ENCODE results near the gene SHPK.
"Not testable (repeated sequence)": the region's sequence is repeated elsewhere in the genome, so short reads cannot be mapped to it uniquely, and the experiment has no call there.

The SHPK gene

DNA sequence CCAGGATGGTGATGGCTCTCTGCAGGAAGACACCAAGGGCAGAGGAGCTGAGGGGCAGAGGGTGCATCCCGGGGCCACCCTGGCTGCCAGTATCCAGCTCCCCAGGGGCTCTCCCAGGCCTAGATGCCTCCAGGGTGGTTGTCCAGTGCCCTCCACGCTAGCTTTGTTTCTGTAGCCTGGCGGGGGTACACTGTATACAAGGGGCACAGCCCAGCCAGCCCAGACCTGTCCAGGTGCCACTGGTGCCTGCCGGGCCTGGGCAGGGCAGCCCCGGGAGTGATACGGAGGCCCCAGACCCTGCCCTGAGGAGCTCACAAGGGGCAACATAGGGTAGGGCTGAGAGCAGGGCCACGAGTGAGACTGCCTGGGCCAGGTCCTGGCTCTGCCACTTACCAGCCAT is 63.8 kb downstream of the SHPK start:
- no peak overlapping the region for H3K27ac Mint-ChIP-seq
- H3K36me3 Mint-ChIP-seq (ENCODE audit: low read depth) = peaks cover 15% of the 10 kb centered on the region
- no peaks in the 10 kb centered on the region for H3K4me1 Mint-ChIP-seq (ENCODE audit: low read depth)

DNA sequence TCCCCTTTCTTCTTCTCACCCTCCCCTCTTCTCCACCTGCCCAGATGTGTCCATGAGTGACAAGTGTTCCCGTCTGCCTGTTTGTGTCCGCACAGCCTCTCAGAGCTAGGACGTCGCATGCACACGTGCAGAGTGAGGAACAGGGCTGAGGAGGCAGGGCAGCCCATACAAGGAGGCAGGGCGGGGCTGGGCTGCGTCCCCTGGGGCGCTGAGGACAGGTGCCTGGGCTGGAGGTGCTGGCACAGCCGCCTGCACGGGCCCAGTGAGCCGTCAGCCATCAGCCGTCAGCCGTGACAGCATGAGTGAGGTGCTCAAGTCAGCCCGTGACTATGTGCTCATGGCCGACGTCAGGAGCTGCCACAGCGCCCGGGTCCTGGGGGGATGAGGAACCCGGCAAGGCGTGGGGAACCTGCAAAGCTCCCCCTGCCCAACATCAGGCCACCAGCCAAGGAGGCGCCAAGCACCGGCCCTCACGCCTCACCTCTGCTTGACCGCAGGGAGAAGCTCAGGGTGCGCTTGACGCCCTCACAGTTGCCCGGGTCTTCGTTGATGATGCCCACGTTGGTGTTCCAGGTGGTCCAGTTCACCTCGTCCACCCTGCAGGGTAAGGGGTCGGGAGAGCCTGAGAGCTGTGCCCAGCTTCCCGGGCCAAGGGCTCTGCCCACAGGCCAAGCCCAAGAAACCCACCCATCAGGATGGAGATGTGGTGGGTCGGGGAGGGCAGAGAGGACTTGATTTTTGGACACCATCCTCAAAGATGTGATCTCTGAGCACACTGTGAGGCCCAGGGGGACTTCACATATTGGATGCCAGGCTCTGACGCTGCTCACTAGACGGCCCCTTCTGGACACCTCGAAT is 64.8 kb downstream of the SHPK start:
- no peak for DNase-seq

More for the DNA sequence above, 63.8 kb downstream of the SHPK start:
- H3K4me3 Mint-ChIP-seq = no peak overlapping the region
- no peaks in the 10 kb centered on the region for H3K9me3 Mint-ChIP-seq
- no peak for DNase-seq
- H3K27me3 Mint-ChIP-seq = no peaks in the 10 kb centered on the region

DNA sequence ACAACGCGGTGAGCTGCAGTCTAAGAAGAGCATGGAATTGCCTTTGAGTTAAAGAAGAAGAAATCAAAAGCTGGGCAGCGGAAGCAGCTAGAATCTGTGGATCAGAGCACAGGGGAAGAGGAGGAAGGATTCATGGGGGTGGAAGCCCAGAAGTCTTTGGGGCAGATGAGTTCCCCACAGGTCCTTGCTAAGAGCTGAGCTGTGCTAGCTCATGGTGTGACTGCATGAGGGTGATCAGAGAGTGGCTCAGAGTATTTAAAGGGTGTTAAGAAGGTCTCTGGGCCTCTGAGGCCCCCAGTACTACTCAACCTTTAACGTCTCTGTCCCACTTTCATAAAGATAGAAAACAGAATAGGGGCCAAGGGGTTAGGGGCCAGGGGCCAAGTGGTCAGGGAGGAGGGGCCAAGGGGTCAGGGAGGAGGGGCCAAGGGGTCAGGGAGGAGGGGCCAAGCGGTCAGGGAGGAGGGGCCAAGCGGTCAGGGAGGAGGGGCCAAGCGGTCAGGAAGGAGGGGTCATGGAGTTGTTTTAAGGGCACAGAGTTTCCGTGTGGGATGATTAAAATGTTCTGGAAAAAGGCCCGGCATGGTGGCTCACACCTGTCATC is 66.4 kb downstream of the SHPK start:
- Mint-ChIP-seq H3K27ac (no peak overlapping the region), H3K9me3 (no peaks in the 10 kb centered on the region), H3K4me1 (ENCODE audit: low read depth) (no peaks in the 10 kb centered on the region), H3K4me3 (no peak overlapping the region), H3K27me3 (no peaks in the 10 kb centered on the region), H3K36me3 (ENCODE audit: low read depth) (peaks cover 12% of the 10 kb centered on the region)
- DNase-seq = no peak

More for the DNA sequence above, 64.8 kb downstream of the SHPK start:
- Mint-ChIP-seq H3K4me1 (ENCODE audit: low read depth) (no peaks in the 10 kb centered on the region), H3K9me3 (no peaks in the 10 kb centered on the region), H3K36me3 (ENCODE audit: low read depth) (peaks cover 11% of the 10 kb centered on the region), H3K27ac (no peak overlapping the region), H3K27me3 (no peaks in the 10 kb centered on the region), H3K4me3 (no peak overlapping the region)

DNA sequence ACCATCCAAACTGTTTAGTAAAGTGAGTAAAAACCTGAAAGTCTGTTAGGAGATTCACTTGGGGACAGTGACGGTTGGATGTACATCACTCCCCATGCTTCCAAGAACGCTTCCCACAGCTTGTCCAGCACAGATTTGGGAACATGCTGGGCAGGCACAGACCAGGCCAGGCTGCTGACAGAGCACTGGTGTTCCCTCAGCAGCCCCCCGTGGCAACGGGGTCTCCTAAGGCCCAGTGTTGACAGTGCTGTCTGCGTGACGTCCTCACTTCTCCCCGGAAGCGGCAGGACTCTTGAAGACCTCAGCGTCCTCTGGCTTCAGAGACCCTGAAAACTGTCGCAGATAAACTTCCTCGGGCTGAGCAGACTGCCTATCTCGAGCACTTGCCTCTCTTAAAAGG is 69.5 kb downstream of the SHPK start:
- Mint-ChIP-seq H3K4me1 (ENCODE audit: low read depth) (peaks cover 5% of the 10 kb centered on the region), H3K27me3 (no peaks in the 10 kb centered on the region), H3K4me3 (no peak overlapping the region), H3K36me3 (ENCODE audit: low read depth) (peaks cover 10% of the 10 kb centered on the region), H3K9me3 (no peaks in the 10 kb centered on the region), H3K27ac (no peak overlapping the region)
- no peak for DNase-seq

DNA sequence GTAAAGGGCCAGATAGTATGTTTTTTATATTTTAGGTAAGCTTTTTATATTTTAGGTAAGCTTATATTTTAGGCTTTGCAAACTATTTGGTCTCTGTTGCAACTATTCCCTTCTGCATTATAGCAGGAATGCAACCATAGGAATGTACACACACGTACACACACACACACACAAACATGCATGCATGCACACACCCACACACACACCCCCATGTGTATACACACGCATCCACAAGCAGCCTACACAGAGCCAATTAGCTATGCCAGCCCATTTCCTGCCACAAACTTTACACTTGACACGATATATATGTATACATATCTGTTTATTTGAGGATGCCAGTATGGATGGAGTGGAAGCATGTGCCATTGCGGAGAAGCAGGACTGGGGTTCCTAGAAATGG is 70.9 kb downstream of the SHPK start:
- Mint-ChIP-seq H3K9me3 (no peaks in the 10 kb centered on the region), H3K36me3 (ENCODE audit: low read depth) (peaks cover 8% of the 10 kb centered on the region), H3K4me3 (no peak overlapping the region), H3K27me3 (no peaks in the 10 kb centered on the region), H3K4me1 (ENCODE audit: low read depth) (peaks cover 5% of the 10 kb centered on the region), H3K27ac (no peak overlapping the region)
- DNase-seq = no peak

DNA sequence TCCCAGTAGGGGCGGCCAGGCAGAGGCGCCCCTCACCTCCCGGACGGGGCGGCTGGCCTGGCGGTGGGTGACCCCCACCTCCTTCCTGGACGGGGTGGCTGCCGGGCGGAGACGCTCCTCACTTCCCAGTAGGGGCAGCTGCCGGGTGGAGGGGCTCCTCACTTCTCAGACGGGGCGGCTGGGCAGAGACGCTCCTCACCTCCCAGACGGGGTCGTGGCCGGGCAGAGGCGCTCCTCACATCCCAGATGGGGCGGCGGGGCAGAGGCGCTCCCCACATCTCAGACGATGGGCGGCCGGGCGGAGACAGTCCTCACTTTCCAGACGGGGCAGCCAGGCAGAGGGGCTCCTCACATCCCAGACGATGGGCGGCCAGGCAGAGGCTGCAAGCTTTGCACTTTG is 71.8 kb downstream of the SHPK start:
- not testable (repeated sequence) for H3K27ac Mint-ChIP-seq; H3K36me3 Mint-ChIP-seq (ENCODE audit: low read depth); H3K4me1 Mint-ChIP-seq (ENCODE audit: low read depth); H3K27me3 Mint-ChIP-seq; H3K4me3 Mint-ChIP-seq; H3K9me3 Mint-ChIP-seq; DNase-seq

DNA sequence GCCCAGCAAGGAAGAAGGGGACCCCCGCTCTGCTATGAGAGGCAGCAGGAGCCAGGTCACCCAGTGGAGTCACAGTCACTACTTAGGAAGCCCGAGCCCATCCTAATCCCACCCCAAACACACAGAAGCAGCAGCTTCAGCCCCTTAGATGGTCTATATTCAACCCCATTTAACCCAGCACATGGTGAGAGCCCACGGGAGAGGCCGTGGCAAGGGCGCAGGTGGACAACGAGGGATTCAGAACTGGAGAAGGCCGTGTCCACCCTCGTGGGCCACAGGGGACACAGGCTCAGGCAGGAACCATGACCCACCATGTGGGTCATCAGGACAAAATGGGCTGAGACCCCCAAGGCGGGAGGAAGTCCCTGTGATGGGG is 76.8 kb downstream of the SHPK start:
- no peaks in the 10 kb centered on the region for H3K27me3 Mint-ChIP-seq
- H3K27ac Mint-ChIP-seq = no peak overlapping the region
- peaks cover 29% of the 10 kb centered on the region for H3K4me1 Mint-ChIP-seq (ENCODE audit: low read depth)
- H3K4me3 Mint-ChIP-seq = no peak overlapping the region
- DNase-seq = no peak
- no peaks in the 10 kb centered on the region for H3K36me3 Mint-ChIP-seq (ENCODE audit: low read depth)
- no peaks in the 10 kb centered on the region for H3K9me3 Mint-ChIP-seq

DNA sequence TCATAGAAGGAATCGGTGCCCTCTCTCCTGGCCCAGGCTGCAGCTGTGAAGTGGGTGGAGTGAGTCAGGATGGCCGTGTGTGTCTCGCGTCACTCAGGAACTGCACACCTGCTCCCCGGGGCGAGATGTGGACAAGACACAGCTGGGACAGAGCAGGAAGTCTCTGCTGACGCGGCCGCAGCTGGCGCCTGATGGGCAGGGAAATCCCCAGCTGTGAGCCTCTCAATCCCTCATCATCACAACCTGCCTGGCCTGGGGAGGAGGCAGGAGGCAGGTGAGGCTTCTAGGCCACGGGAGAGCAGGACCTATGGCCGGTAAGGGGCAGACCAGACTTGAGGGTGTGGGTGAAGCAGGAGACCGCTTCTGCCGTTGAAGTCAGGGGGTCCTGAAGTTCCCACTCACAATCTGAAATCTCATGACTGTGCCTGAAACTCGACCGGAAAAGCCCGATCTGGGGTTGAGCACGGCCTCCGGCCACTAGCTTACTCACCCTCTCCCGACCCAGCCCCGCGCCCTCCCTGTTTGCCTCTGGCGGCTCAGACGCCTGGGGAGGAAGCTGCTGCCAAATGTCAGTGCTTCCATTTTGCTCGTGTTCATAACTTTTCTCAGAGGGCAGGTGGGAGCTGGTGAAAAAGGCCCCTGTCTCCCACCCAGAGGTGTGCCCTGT is 77.3 kb downstream of the SHPK start:
- no peaks in the 10 kb centered on the region for H3K36me3 Mint-ChIP-seq (ENCODE audit: low read depth)
- H3K27ac Mint-ChIP-seq = peak overlapping the region; percentile 2
- H3K27me3 Mint-ChIP-seq = peaks cover 2% of the 10 kb centered on the region
- peaks cover 29% of the 10 kb centered on the region for H3K4me1 Mint-ChIP-seq (ENCODE audit: low read depth)
- DNase-seq = peak; percentile 57
- no peak overlapping the region for H3K4me3 Mint-ChIP-seq
- no peaks in the 10 kb centered on the region for H3K9me3 Mint-ChIP-seq
